HepG2 (cell line): ENCODE results near the gene ACE. TPM values are rescaled to one million over a fixed set of nuclear protein-coding genes. Genes with fewer than 3 reads are reported as not detected.

ENCODE experiments used
- ATF2 ChIP-seq: sonication (generic); formaldehyde crosslinking; IDR thresholded peaks from 2 replicates; pipeline ENCODE4 v1.4.0; 2020; ENCODE audit warnings: missing genetic modification reagents
- ESRRA ChIP-seq: sonication (generic); formaldehyde crosslinking; IDR thresholded peaks from 2 replicates; pipeline ENCODE4 v1.5.1; 2020; ENCODE audit warnings: mild to moderate bottlenecking, low read depth, missing genetic modification reagents
- GATAD1 ChIP-seq: IDR thresholded peaks from 2 replicates; pipeline ENCODE4 v1.6.1; 2016; ENCODE audit warnings: missing genetic modification reagents, missing compliant biosample characterization
- MAX ChIP-seq: IDR thresholded peaks from 2 replicates; pipeline ENCODE4 v1.6.1; 2012; ENCODE audit warnings: inconsistent platforms
- MED1 ChIP-seq: sonication (generic); formaldehyde crosslinking; IDR thresholded peaks from 2 replicates; pipeline ENCODE4 v1.4.0; 2020; ENCODE audit warnings: missing genetic modification reagents
- MYC ChIP-seq: sonication (generic); formaldehyde crosslinking; IDR thresholded peaks from 2 replicates; pipeline ENCODE4 v1.9.0; 2021; ENCODE audit warnings: missing genetic modification reagents, borderline replicate concordance
- NFE2L1 ChIP-seq: sonication (generic); formaldehyde crosslinking; IDR thresholded peaks from 2 replicates; pipeline ENCODE4 v1.4.0; 2020; ENCODE audit warnings: missing genetic modification reagents, mild to moderate bottlenecking, borderline replicate concordance
- NR0B2 ChIP-seq: sonication (generic); formaldehyde crosslinking; IDR thresholded peaks from 2 replicates; pipeline ENCODE4 v1.4.0; 2020; ENCODE audit warnings: mild to moderate bottlenecking, missing genetic modification reagents
- POGK ChIP-seq: sonication (generic); formaldehyde crosslinking; conservative IDR thresholded peaks from 2 replicates; pipeline ENCODE4 v1.8.0; 2022; ENCODE audit warnings: mild to moderate bottlenecking, moderate library complexity, missing genetic modification reagents
- POLR2AphosphoS2 ChIP-seq: IDR thresholded peaks from 2 replicates; pipeline ENCODE4 v1.6.1; 2011; ENCODE audit warnings: low read depth, low read length, improper control_type of control experiment
- SALL1 ChIP-seq: sonication (generic); formaldehyde crosslinking; IDR thresholded peaks from 2 replicates; pipeline ENCODE4 v1.8.0; 2022; ENCODE audit warnings: mild to moderate bottlenecking, missing genetic modification reagents
- YEATS4 ChIP-seq: sonication (generic); formaldehyde crosslinking; IDR thresholded peaks from 2 replicates; pipeline ENCODE4 v1.4.0; 2020; ENCODE audit warnings: missing genetic modification reagents, borderline replicate concordance
- ZBTB14 ChIP-seq: sonication (generic); formaldehyde crosslinking; IDR thresholded peaks from 2 replicates; pipeline ENCODE4 v1.4.0; 2020; ENCODE audit warnings: missing genetic modification reagents
- ZNF205 ChIP-seq: IDR thresholded peaks from 2 replicates; pipeline ENCODE4 v1.6.1; 2018; ENCODE audit warnings: missing biosample characterization, missing genetic modification reagents
- ZNF329 ChIP-seq: sonication (generic); formaldehyde crosslinking; IDR thresholded peaks from 2 replicates; pipeline ENCODE4 v1.9.0; 2021; ENCODE audit warnings: low read depth, mild to moderate bottlenecking, missing genetic modification reagents
- ZNF598 ChIP-seq: sonication (generic); formaldehyde crosslinking; IDR thresholded peaks from 2 replicates; pipeline ENCODE4 v1.5.1; 2020; ENCODE audit warnings: mild to moderate bottlenecking, missing genetic modification reagents, borderline replicate concordance
- ZNF687 ChIP-seq: sonication (generic); formaldehyde crosslinking; IDR thresholded peaks from 2 replicates; pipeline ENCODE4 v1.5.1; 2020; ENCODE audit warnings: mild to moderate bottlenecking, missing genetic modification reagents, moderate library complexity
- ZNF772 ChIP-seq: sonication (generic); formaldehyde crosslinking; IDR thresholded peaks from 2 replicates; pipeline ENCODE4 v1.5.0; 2020; ENCODE audit warnings: mild to moderate bottlenecking, missing genetic modification reagents
- ZNF782 ChIP-seq: sonication (generic); formaldehyde crosslinking; IDR thresholded peaks from 2 replicates; pipeline ENCODE4 v1.4.0; 2020; ENCODE audit warnings: missing genetic modification reagents, mild to moderate bottlenecking, borderline replicate concordance
- polyA plus RNA-seq, 8 experiments: library from polyadenylated mRNA; depleted of rRNA in 3 of 8; stranded (reverse) in 7 of 8; unstranded in 1 of 8; fragments of >200 nt; fragmentation: Illumina TruSeq in 4 of 8; extraction: Trizol in 4 of 8; gene quantifications; 2 replicates each; pipeline versions ENCODE4 v1.2.1 to v1.2.3, GENCODE V29; 2011 to 2016; ENCODE audit warnings: low read depth in 4 of 8, missing spikeins in 1 of 8, mixed read lengths in 1 of 8; ENCODE audit not compliant: insufficient read depth in 1 of 8
- total RNA-seq, 5 experiments: library from RNA; depleted of rRNA; stranded (reverse); fragments of >200 nt; fragmentation: Illumina TruSeq; extraction: Trizol; gene quantifications; 2 replicates each; pipeline ENCODE4 v1.2.3, GENCODE V29; 2016; ENCODE audit warnings: low read depth in 1 of 5

ACE gene
- total and polyA plus RNA-seq, 2 of the 13 experiments (the other 11 are each of a cell fraction or from before 2014, with no cell fraction given): 0.08 to 0.13 TPM

- peak; percentile 84 for TF ChIP-seq ZNF687
- no peak for TF ChIP-seq POLR2AphosphoS2
- TF ChIP-seq YEATS4 (CRISPR knock-in tag): peak; percentile 55
- peak; percentile 59 for TF ChIP-seq SALL1
- TF ChIP-seq MYC (CRISPR knock-in tag): peak; percentile 55; the same call in 1 of the 2 replicates
- 0 out of 2 replicates have a peak, but pooled peaks have one; percentile 52 for TF ChIP-seq POGK (CRISPR knock-in tag)
- 0 out of 2 replicates have a peak, but pooled peaks have one; percentile 31 for TF ChIP-seq ATF2 (CRISPR knock-in tag)
- no peak for TF ChIP-seq ZNF598 (CRISPR knock-in tag)
- TF ChIP-seq GATAD1 (CRISPR knock-in tag): peak; percentile 46; the same call in 1 of the 2 replicates
- 0 out of 2 replicates have a peak, but pooled peaks have one; percentile 73 for TF ChIP-seq ZNF329 (CRISPR knock-in tag)
- TF ChIP-seq MED1 (CRISPR knock-in tag): peak; percentile 28; the same call in 1 of the 2 replicates
- TF ChIP-seq NR0B2: peak; percentile 51; the same call in 1 of the 2 replicates
- TF ChIP-seq NFE2L1 (CRISPR knock-in tag): no peak
- 0 out of 2 replicates have a peak, but pooled peaks have one; percentile 3 for TF ChIP-seq ZNF772
- peak; percentile 10; the same call in 1 of the 2 replicates for TF ChIP-seq ZBTB14 (CRISPR knock-in tag)
- 0 out of 2 replicates have a peak, but pooled peaks have one; percentile 9 for TF ChIP-seq ESRRA (CRISPR knock-in tag)
- TF ChIP-seq MAX: peak; percentile 91
- 0 out of 2 replicates have a peak, but pooled peaks have one; percentile 5 for TF ChIP-seq ZNF782 (CRISPR knock-in tag)
- TF ChIP-seq ZNF205 (CRISPR knock-in tag): no peak
Measured at GRCh38 chr17:63445954-63446752, 30.7 kb upstream of the ACE start, which contains the start of gene CYB561 (continued).
